ENCODE results near the gene THAP4.

- TF ChIP-seq GATA2 (IDR thresholded peaks at IDR 0.05; ENCODE audit: low read depth, low read length) (no peak), GATA3 (IDR thresholded peaks at IDR 0.05; ENCODE audit: low read depth, low read length) (no peak)
Observed at GRCh38 chr2:241574911-241575623, 61.9 kb downstream of the THAP4 start.

All from SH-SY5Y (cell line).